Neural cell (in vitro differentiated cells): ENCODE measurements around the gene DCN.

Experiments used
- CTCF ChIP-seq: fragments of 450-650 bp; IDR thresholded peaks from 2 replicates; pipeline ENCODE4 v1.5.1; 2014; ENCODE audit warnings: antibody characterized with exemption, mild to moderate bottlenecking, moderate library complexity; ENCODE audit not compliant: poor library complexity, severe bottlenecking
- EP300 ChIP-seq: fragments of 450-650 bp; conservative IDR thresholded peaks from 2 replicates; pipeline ENCODE4 v1.6.1; 2014; ENCODE audit warnings: antibody characterized with exemption, mild to moderate bottlenecking, moderate library complexity; ENCODE audit not compliant: poor library complexity, severe bottlenecking
- EZH2 ChIP-seq: fragments of 200-600, 300-800 bp; shearing (Covaris generic), sonication (generic); IDR thresholded peaks from 2 replicates; pipeline ENCODE4 v1.6.1; 2014; ENCODE audit warnings: antibody characterized with exemption, low read length, borderline replicate concordance, mild to moderate bottlenecking; ENCODE audit not compliant: insufficient read depth, poor library complexity, severe bottlenecking
- MXI1 ChIP-seq: fragments of 450-650 bp; conservative IDR thresholded peaks from 2 replicates; pipeline ENCODE4 v1.6.1; 2014; ENCODE audit warnings: antibody characterized with exemption, mild to moderate bottlenecking; ENCODE audit not compliant: poor library complexity, severe bottlenecking
- POLR2AphosphoS5 ChIP-seq: IDR thresholded peaks from 2 replicates; pipeline ENCODE4 v1.6.1; 2012
- RAD21 ChIP-seq: fragments of 450-650 bp; conservative IDR thresholded peaks from 2 replicates; pipeline ENCODE4 v1.6.1; 2014; ENCODE audit warnings: antibody characterized with exemption, mild to moderate bottlenecking, moderate library complexity
- REST ChIP-seq: IDR thresholded peaks from 2 replicates; pipeline ENCODE4 v1.6.1; 2012; ENCODE audit warnings: borderline replicate concordance

DNA sequence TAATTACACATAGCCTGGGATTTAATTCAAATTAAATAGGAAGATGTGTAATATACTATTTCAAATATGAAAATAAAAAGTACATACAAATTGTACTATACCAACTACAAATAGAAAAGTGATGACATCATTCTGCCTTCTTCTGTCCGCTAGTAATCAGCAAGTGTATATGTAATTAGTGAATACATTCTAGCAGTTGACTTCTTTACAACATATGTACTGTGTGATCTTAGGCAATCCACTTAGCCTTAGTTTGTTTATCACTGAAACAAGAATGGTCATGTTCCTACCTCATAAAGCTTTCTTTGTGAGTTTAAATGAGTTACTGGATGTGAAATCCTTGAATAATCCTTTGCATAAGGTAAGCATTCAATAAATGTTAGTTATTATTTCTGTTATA is 63.5 kb downstream of the DCN start:
- TF ChIP-seq CTCF (no peak), EP300 (no peak), MXI1 (no peak), POLR2AphosphoS5 (no peak), RAD21 (no peak), REST (no peak), EZH2 (no peak)
